HG03060 (cell line): ENCODE results near the gene TNRC6B.
"Not testable (repeated sequence)": the region's sequence is repeated elsewhere in the genome, so short reads cannot be mapped to it uniquely, and the experiment has no call there.

Experiments used
- ATAC-seq: cut with Tn5 transposase; IDR thresholded peaks from one replicate; pipeline ENCODE4 v1.9.1; 2021; ENCODE audit warnings: low read depth, moderate number of reproducible peaks; ENCODE audit not compliant: unreplicated experiment

TNRC6B gene

GRCh38 chr22:40211476-40212054 lies 33.8 kb downstream of the TNRC6B start:
- ATAC-seq = no peak

- no peak for ATAC-seq
Measured at GRCh38 chr22:40212121-40212520, 34.4 kb downstream of the TNRC6B start.

DNA sequence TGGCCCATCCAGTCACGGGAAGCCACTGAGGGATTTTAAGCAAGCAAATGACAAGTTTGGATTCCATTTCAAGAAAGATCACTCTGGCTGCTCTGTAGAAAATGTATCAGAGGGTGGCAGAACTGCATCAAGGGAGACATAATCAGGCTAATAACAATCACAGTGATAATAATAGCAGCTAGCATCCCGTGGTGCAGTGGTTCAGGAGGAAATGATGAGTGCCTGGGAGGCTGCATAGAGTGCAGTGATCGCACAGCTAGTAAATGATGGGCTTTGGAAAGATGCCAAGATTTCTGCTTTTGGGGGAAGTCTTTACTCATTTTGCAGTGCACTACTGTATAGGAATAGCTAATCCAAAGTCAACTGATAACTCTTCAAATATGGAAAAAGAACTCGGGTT lies 35.8 kb downstream of the TNRC6B start:
- no peak for ATAC-seq

GRCh38 chr22:40215266-40215665 lies 37.5 kb downstream of the TNRC6B start:
- no peak for ATAC-seq

DNA sequence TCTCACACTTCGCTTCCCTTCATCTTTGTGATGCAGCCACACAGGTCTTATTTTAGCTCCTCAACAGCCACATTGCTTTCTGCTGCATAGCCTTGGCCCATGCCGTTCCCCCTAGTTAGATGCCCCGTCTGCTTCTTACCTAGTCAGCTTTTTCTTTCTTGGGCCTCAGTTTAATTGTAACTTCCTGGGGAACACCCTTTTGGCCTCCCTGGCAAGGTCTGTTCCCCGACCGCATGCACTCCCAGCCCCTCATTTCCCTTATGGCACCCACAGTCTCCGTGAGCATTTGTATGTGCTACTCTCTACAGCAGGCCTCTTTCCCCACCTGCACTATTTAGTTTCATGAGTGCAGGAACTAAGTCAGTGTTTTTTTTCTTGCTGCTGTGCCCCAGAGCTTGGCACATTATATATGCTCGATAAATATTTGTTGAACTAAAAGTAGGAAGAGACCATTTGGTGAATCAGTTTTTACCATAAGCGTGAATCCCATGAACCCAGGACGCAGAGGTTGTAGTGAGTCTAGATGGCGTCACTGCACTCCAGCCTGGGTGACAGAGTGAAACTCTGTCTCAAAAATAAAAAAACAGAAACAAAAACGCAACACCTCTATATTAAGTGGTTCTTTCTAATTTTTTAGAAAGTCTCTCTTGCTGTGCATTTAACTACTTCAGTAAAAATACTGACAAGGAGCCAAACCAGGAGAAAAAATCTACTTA lies 38.5 kb downstream of the TNRC6B start:
- ATAC-seq = no peak

DNA sequence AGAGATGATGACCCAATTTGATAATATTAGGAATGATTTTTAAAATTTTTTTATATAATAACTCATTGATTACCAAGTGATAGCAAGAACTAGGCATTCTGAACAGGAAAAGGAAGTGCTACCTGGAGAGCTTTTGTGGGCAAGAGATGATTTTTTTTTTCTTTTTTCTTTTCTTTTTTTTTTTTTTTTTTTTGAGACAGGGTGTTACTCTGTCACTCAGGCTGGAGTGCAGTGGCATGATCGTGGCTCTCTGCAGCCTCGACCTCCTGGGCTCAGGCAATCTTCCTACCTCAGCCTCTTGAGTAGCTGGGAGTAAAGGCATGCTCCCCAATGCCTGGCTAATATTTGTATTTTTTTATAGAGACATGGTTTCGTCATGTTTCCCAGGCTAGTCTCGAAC lies 40.4 kb downstream of the TNRC6B start:
- no peak for ATAC-seq

GRCh38 chr22:40218723-40219294 lies 41.1 kb downstream of the TNRC6B start:
- no peak for ATAC-seq

DNA sequence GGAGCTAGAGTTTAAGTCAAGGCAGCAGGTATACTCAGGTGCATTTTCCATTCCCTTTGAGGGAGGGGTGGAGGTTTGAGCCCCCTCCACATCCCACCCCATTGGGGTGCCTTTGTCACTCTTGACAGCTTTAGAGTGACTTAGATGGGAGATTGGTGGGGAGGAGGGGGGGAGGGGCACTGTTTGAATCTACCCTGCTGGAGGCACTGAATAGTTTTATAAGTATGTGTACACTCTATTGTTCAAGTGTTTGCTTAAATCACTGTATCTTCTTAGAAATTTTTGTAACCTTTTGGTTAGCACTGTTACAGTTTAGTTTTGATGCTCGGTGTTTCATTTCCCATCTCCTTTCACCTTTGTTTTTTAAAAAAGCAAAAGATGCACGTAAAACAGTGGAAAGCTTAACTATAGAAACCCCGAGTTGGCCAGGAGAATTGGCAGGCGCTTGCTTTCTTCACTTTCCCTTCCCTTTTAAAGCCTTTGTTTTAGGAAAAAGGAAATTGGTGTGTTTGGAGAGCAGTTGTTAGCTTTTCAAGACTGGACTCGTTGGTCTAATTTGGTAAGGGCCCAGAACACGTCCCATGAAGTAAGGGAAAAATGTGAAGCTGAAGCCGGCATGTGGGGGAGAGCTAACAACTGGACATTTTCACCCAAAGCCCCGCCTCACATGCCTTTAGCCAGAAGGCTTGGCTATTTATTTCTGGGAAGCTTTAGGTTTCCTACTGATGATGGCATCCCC lies 42.8 kb downstream of the TNRC6B start:
- no peak for ATAC-seq

DNA sequence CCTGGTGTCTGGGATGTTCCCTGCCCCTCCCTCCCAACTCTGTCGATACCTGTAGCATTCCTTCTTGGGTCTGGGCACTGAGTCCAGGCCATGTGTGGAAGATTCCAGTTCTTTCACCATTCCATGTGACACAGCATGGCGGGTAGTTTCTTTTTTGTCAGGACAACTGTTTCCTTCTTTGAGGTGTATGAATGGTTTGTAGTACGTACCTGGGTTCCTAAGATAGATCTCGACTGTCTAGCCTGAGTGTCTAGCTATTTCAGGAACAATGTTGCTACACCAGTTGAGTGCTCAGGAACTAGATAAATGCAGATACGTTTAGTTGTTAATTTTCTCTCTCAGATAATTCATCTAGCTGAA lies 43.3 kb downstream of the TNRC6B start:
- no peak for ATAC-seq

DNA sequence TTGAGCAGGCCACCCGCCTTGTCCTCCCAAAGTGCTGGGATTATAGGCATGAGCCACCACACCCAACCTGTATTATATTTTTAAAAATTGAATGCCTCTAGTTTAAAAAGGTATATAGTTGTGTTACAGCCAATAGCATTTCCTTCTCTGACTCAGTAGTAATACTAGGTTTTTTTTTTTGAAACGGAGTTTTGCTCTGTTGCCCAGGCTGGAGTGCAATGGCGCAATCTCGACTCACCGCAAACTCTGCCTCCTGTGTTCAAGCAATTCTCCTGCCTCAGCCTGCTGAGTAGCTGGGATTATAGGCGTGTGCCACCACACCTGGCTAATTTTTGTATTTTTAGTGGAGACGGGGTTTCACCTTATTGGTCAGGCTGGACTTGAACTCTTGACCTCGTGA lies 45.3 kb downstream of the TNRC6B start:
- ATAC-seq = not testable (repeated sequence)

- no peak for ATAC-seq
Measured at GRCh38 chr22:40224702-40225101, 47.0 kb downstream of the TNRC6B start.

- no peak for ATAC-seq
Measured at GRCh38 chr22:40226620-40227019, 48.9 kb downstream of the TNRC6B start.

DNA sequence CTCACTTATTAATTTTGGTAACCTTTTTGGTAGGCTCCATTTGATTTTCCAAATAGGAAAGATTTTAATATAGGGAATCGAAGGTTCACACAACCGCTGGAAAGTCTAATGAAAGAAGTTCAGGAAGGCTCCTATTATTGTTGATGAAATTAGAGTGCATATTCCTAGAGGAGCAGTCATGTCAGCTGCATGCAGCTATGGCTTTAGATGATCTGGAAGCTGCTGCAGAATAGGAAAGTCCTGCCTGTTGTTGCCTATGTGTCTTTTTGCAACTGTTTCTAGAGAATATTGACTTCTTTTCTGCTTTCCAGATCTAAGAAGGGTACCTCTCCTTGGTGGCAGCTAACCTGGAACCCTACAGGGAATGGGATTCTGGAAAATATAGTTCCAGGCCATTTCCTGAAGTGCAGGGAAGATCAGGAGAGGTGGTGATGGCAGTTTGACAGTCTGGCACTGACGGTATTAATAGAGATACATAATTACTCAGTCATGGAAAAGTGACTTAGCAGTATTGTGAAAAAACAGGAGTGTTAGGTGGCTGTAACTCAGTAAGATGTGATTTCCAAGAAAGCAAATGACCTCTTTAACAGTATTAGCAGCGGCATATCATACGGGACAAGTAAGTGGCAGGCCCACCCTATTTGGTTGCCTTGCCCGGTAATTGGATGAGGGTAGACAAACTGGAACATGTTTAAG lies 54.0 kb downstream of the TNRC6B start:
- ATAC-seq = no peak

GRCh38 chr22:40232624-40233023 lies 54.9 kb downstream of the TNRC6B start:
- no peak for ATAC-seq

DNA sequence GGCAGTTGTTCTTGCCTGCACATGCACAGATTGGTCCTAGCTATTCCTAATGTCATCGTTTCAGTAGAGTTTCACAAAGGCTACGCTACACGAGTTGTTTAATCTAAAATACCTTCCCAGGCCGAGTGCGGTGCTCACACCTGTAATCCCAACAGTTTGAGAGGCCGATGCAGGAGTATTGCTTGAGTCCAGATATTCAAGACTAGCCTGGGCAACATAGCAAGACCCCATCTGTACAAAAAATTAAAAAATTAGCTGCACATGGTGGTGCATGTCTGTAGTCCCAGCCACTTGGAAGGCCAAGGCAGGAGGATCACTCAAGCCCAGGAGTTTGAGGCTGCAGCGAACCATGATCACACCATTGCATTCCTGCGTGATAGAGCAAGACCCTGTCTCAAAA lies 56.2 kb downstream of the TNRC6B start:
- ATAC-seq = no peak

- ATAC-seq = no peak
Measured at GRCh38 chr22:40234658-40235057, 56.9 kb downstream of the TNRC6B start.

GRCh38 chr22:40235308-40235707 lies 57.6 kb downstream of the TNRC6B start:
- no peak for ATAC-seq

DNA sequence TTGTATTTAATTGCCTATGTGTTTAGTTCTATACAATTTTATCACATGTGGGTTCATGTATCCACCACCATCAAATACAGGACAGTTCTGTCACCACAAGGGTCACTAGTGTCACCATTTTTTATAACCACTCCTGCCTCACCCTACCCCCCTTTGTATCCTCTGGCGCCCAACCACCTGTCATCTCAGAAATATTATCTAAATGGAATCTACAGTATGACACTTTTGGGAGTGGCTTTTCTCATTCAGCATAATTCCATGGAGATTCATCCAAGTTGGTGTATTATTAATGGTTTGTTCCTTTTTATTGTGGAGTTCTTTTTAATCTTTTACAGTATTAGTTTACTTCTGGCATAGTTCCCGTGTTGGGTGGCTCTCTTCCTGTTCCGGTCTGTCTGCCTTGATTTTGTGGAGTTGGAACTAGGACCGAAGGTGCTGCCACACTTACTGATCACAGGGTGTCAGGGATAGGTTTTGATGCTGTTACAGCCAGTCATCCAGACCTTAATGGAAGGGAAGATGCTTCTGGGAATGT lies 58.5 kb downstream of the TNRC6B start:
- ATAC-seq = no peak

GRCh38 chr22:40237241-40237640 lies 59.5 kb downstream of the TNRC6B start:
- no peak for ATAC-seq

DNA sequence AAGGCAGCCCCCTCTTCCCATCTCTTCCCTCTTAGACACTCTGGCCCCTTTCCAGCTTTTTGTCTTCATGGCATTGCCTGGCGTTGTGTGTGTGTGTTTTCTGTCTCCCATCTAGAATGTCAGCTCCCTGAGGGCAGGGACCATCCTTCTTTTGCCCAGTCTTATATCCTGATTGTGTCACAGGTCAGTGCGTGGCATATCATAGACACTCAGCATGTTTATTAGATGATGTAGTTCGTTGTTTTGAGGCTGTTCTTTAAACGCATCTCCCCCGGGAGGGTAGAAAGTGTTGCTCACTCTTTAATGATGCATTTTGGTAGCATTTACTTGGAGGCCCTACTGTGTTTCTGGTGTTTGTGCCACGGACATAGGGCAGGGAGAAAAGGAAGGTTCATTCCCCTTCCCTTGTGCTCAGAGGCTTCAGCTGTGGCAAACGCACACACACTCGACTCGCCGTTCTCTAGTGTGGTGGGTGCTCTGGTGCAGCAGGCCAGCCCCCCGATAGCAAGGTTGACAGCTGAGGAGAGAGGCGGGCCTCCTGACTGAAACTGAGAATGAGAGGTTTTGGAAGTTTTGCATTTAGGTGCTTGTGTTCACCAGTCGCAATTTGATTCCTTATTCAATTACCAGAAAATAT lies 60.2 kb downstream of the TNRC6B start:
- ATAC-seq = no peak
